ENCODE measurements around the gene FAM24A.

Gene FAM24A

DNA sequence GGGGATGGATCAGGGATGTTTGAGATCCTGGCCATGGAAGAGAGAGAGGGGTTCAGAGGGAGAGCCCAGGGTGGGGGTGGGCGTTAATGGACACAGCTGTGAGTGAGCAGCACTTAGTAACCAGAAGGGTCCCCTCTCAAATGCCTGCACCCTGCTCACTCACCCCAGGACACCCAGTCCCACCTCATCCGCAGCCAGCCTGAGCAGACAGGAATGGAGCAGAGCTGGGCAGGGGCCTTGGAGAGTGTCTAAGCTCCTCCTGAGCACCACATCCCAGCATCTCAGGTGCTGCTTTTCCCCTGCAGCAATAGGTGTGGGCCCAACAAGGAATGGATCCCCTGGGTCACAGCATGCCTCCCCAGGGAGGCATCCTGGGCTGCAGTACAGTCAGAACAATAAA is 5.3 kb downstream of the FAM24A start:
- Histone ChIP-seq H3K27ac (ENCODE audit: insufficient read depth in 1 of 2, low read depth in 1 of 2, low read length in 2 of 2, poor library complexity in 1 of 2, severe bottlenecking in 2 of 2) (no peak overlapping the region), H3K4me1 (ENCODE audit: control extremely low read depth in 1 of 4, control insufficient read depth in 4 of 4, insufficient read depth in 4 of 4, low read length in 3 of 4) (no peaks in the 10 kb centered on the region), H3K36me3 (ENCODE audit: control insufficient read depth in 4 of 4, insufficient read depth in 4 of 4, low read length in 3 of 4) (no peaks in the 10 kb centered on the region), H3K4me3 (ENCODE audit: control insufficient read depth in 1 of 7, extremely low read depth in 1 of 7, insufficient read depth in 4 of 7, low read depth in 2 of 7, low read length in 6 of 7) (no peak overlapping the region), H3K9me3 (ENCODE audit: control extremely low read depth in 1 of 5, control insufficient read depth in 4 of 5, insufficient read depth in 2 of 5, low read depth in 1 of 5, low read length in 4 of 5) (no peaks in the 10 kb centered on the region), H3K27me3 (replicated peaks in 2 of 5; ENCODE audit: control insufficient read depth in 4 of 5, insufficient read depth in 5 of 5, low read length in 4 of 5) (peaks cover 0 to 2% (median 0%) of the 10 kb centered on the region in 5 experiments)
- DNase-seq: no peak
- ChIA-PET CTCF (no interaction called here), POLR2A (no interaction called here)
- 100% methylated on average over 1 of the region's 2 CpGs for WGBS (ENCODE audit: insufficient coverage)

DNA sequence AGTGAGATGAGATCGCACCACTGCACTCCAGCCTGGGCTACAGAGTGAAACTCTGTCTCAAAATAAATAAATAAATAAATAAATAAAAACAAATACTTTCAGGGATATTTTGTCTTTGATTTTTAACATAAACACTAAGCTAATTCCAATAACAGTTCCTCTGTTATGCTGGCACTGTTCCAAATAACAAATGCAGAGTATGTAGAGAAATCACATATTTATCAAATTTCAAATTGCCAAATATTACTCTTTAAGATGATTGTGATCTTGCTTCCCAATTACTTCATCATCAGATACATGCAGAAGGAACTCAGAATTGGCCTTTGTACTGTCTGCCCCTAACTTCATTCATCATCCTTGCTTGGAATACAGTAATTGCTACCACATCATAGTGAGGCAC is 19.7 kb downstream of the FAM24A start:
- no peaks in the 10 kb centered on the region for H3K9me3 ChIP-seq (ENCODE audit: control extremely low read depth in 1 of 5, control insufficient read depth in 4 of 5, insufficient read depth in 2 of 5, low read depth in 1 of 5, low read length in 4 of 5)
- peak overlapping the region in 1 of 2 experiments; percentile 75 for H3K27ac ChIP-seq (ENCODE audit: insufficient read depth in 1 of 2, low read depth in 1 of 2, low read length in 2 of 2, poor library complexity in 1 of 2, severe bottlenecking in 2 of 2)
- CTCF ChIA-PET: no interaction called here
- no peaks in the 10 kb centered on the region for H3K27me3 ChIP-seq (replicated peaks in 2 of 5; ENCODE audit: control insufficient read depth in 4 of 5, insufficient read depth in 5 of 5, low read length in 4 of 5)
- peaks cover 0 to 17% (median 2%) of the 10 kb centered on the region in 4 experiments for H3K4me1 ChIP-seq (ENCODE audit: control extremely low read depth in 1 of 4, control insufficient read depth in 4 of 4, insufficient read depth in 4 of 4, low read length in 3 of 4)
- WGBS (ENCODE audit: insufficient coverage): no CpG with 5 or more reads among the region's 1 CpG
- H3K36me3 ChIP-seq (ENCODE audit: control insufficient read depth in 4 of 4, insufficient read depth in 4 of 4, low read length in 3 of 4): peaks cover 0 to 8% (median 0%) of the 10 kb centered on the region in 4 experiments
- no peak overlapping the region for H3K4me3 ChIP-seq (ENCODE audit: control insufficient read depth in 1 of 7, extremely low read depth in 1 of 7, insufficient read depth in 4 of 7, low read depth in 2 of 7, low read length in 6 of 7)
- POLR2A ChIA-PET: no interaction called here
- DNase-seq: no peak

DNA sequence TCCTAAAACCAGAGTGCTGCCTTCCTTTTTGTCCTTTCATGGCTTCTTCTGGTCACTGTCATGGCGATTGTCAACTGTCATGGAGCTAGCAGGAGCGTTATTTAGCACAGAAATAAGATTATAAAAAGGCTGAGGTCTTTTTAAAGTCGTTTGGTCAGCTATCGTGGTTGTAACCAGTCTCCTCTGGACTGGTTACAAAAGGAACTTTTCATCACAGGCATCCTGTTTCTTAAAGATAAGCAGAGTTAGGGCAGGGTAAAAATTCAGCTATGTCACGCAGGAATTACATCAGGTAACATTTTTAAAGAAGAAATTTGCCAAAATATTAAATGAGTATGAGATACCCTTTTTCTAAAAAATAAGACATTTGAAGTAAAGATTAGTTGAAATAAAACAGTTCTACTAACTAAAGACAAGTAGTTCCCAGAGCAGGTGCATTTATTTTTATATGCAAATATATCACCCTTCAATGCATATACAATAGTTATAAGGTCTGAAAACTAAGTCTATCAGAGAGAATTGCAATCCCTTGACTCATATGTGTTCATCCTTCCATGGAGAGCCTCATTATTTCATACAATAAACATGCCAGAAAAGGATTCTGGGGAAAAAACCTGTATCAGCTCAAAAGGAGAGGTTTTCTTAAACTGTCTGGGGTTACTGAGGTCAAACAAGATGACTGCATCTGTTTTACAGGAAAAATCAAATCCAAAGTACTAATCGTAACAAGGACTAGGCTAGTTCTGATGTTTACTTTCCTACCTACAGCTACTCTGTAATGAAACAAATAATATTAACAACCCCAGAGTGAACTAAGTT is 20.9 kb downstream of the FAM24A start:
- 20% methylated on average over 1 of the region's 6 CpGs for WGBS (ENCODE audit: insufficient coverage)
- Histone ChIP-seq H3K4me1 (ENCODE audit: control extremely low read depth in 1 of 4, control insufficient read depth in 4 of 4, insufficient read depth in 4 of 4, low read length in 3 of 4) (peaks cover 0 to 17% (median 2%) of the 10 kb centered on the region in 4 experiments), H3K9me3 (ENCODE audit: control extremely low read depth in 1 of 5, control insufficient read depth in 4 of 5, insufficient read depth in 2 of 5, low read depth in 1 of 5, low read length in 4 of 5) (no peaks in the 10 kb centered on the region), H3K4me3 (ENCODE audit: control insufficient read depth in 1 of 7, extremely low read depth in 1 of 7, insufficient read depth in 4 of 7, low read depth in 2 of 7, low read length in 6 of 7) (peak overlapping the region in 2 of 7 experiments; percentile 19 to 44), H3K27ac (ENCODE audit: insufficient read depth in 1 of 2, low read depth in 1 of 2, low read length in 2 of 2, poor library complexity in 1 of 2, severe bottlenecking in 2 of 2) (peak overlapping the region; percentile 36 to 75), H3K36me3 (ENCODE audit: control insufficient read depth in 4 of 4, insufficient read depth in 4 of 4, low read length in 3 of 4) (peaks cover 0 to 10% (median 7%) of the 10 kb centered on the region in 4 experiments), H3K27me3 (replicated peaks in 2 of 5; ENCODE audit: control insufficient read depth in 4 of 5, insufficient read depth in 5 of 5, low read length in 4 of 5) (no peaks in the 10 kb centered on the region)
- ChIA-PET CTCF (interaction anchor here (0.8 kb wide), 1 partner anchor 24 kb away, joined by 4 read pairs; no protein-coding TSS in a partner anchor), POLR2A (no interaction called here)
- DNase-seq: peak; percentile 29 to 68 (median 52)

DNA sequence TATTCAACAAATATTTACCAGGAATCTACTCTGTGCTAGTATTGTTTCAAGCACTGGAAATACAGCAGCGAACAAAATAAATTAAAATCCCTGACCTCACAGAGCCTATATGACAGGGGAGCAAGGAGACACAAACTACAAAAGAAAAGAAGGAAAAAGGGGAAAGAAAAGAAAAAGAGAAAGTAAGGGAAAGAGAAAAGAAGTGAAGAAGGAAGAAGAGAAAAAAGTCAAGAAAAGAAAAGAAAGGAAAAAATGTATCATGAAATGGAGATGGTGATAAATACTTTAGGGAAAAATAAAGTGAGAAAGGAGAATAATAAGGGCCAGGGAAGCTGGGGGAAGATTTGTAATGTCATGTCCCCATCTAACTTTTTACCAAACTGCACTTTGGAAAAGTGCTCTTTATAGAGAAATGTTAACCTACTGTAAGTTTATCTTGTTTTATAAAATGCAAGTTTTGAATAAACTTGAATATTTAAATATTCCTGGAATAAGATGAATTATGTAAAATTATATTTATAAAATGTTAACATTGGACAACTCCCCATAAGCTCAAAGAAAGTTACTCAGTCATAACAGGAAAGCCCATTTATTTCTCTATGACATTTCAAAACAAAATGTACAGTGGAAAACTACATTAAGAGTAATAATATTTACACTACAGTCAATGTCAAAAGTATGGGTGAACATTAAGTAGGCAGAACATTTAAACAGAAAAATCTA is 28.9 kb downstream of the FAM24A start:
- DNase-seq: no peak
- Histone ChIP-seq H3K27me3 (replicated peaks in 2 of 5; ENCODE audit: control insufficient read depth in 4 of 5, insufficient read depth in 5 of 5, low read length in 4 of 5) (no peaks in the 10 kb centered on the region), H3K9me3 (ENCODE audit: control extremely low read depth in 1 of 5, control insufficient read depth in 4 of 5, insufficient read depth in 2 of 5, low read depth in 1 of 5, low read length in 4 of 5) (no peaks in the 10 kb centered on the region), H3K36me3 (ENCODE audit: control insufficient read depth in 4 of 4, insufficient read depth in 4 of 4, low read length in 3 of 4) (peaks cover 0 to 34% (median 29%) of the 10 kb centered on the region in 4 experiments), H3K27ac (ENCODE audit: insufficient read depth in 1 of 2, low read depth in 1 of 2, low read length in 2 of 2, poor library complexity in 1 of 2, severe bottlenecking in 2 of 2) (no peak overlapping the region), H3K4me3 (ENCODE audit: control insufficient read depth in 1 of 7, extremely low read depth in 1 of 7, insufficient read depth in 4 of 7, low read depth in 2 of 7, low read length in 6 of 7) (no peak overlapping the region), H3K4me1 (ENCODE audit: control extremely low read depth in 1 of 4, control insufficient read depth in 4 of 4, insufficient read depth in 4 of 4, low read length in 3 of 4) (no peaks in the 10 kb centered on the region)
- no CpG with 5 or more reads among the region's 1 CpG for WGBS (ENCODE audit: insufficient coverage)
- CTCF ChIA-PET: no interaction called here
- POLR2A ChIA-PET: no interaction called here

DNA sequence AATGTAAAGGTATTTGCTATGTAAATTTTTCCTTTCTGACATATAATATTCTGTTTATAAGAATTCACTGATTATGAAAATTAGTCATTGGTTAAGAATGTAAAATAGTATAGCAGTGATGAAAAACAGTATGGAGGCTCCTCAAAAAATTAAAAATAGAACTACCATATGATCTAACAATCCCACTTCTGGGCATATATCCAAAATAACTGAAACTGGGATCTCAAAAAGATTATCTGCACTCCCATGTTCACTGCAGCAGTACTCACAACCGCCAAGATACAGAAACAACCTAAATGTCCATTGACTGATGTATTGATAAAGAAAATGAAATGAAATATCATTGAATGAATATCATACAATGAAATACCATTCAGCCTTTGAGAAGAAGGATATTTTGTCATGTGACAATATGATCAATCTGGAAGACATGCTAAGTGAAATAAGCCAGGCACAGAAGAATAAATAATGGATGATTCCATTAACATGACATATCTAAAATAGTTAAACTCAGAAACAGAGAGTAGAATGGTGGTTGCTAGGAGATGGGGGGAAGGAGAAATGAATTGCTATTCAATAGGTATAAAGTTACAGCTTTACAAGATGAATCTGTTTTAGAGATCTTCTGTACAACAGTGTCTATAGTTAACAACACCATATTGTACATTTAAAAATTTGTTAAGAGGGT is 29.6 kb downstream of the FAM24A start:
- Histone ChIP-seq H3K27ac (ENCODE audit: insufficient read depth in 1 of 2, low read depth in 1 of 2, low read length in 2 of 2, poor library complexity in 1 of 2, severe bottlenecking in 2 of 2) (no peak overlapping the region), H3K36me3 (ENCODE audit: control insufficient read depth in 4 of 4, insufficient read depth in 4 of 4, low read length in 3 of 4) (peaks cover under 1 to 34% (median 28%) of the 10 kb centered on the region in 4 experiments), H3K27me3 (replicated peaks in 2 of 5; ENCODE audit: control insufficient read depth in 4 of 5, insufficient read depth in 5 of 5, low read length in 4 of 5) (no peaks in the 10 kb centered on the region), H3K9me3 (ENCODE audit: control extremely low read depth in 1 of 5, control insufficient read depth in 4 of 5, insufficient read depth in 2 of 5, low read depth in 1 of 5, low read length in 4 of 5) (no peaks in the 10 kb centered on the region), H3K4me1 (ENCODE audit: control extremely low read depth in 1 of 4, control insufficient read depth in 4 of 4, insufficient read depth in 4 of 4, low read length in 3 of 4) (no peaks in the 10 kb centered on the region), H3K4me3 (ENCODE audit: control insufficient read depth in 1 of 7, extremely low read depth in 1 of 7, insufficient read depth in 4 of 7, low read depth in 2 of 7, low read length in 6 of 7) (no peak overlapping the region)
- no CpG with 5 or more reads among the region's 1 CpG for WGBS (ENCODE audit: insufficient coverage)
- POLR2A ChIA-PET: no interaction called here
- no peak for DNase-seq
- CTCF ChIA-PET: no interaction called here

DNA sequence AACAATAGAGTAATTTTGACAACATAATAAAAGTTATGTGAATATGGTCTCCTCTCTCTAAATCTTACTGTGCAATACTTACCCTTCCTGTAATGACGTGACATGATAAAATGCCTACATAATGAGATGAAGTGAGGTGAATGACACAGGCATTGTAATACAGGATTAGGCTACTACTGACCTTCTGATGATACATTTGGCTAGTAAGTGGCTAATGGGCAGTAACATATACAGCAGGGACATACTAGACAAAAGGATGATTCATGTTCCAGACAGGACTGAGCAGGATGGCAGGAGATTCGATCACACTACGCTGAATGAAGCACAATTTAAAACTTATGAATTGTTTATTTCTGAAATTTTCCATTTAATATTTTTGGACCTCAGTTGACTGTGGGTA is 38.9 kb downstream of the FAM24A start:
- no peaks in the 10 kb centered on the region for H3K27me3 ChIP-seq (replicated peaks in 2 of 5; ENCODE audit: control insufficient read depth in 4 of 5, insufficient read depth in 5 of 5, low read length in 4 of 5)
- H3K4me1 ChIP-seq (ENCODE audit: control extremely low read depth in 1 of 4, control insufficient read depth in 4 of 4, insufficient read depth in 4 of 4, low read length in 3 of 4): peaks cover 0 to 13% (median 8%) of the 10 kb centered on the region in 4 experiments
- H3K36me3 ChIP-seq (ENCODE audit: control insufficient read depth in 4 of 4, insufficient read depth in 4 of 4, low read length in 3 of 4): peaks cover 8 to 28% (median 12%) of the 10 kb centered on the region in 4 experiments
- H3K4me3 ChIP-seq (ENCODE audit: control insufficient read depth in 1 of 7, extremely low read depth in 1 of 7, insufficient read depth in 4 of 7, low read depth in 2 of 7, low read length in 6 of 7): no peak overlapping the region
- DNase-seq: no peak
- H3K27ac ChIP-seq (ENCODE audit: insufficient read depth in 1 of 2, low read depth in 1 of 2, low read length in 2 of 2, poor library complexity in 1 of 2, severe bottlenecking in 2 of 2): no peak overlapping the region
- POLR2A ChIA-PET: no interaction called here
- peaks cover 0 to under 1% (median 0%) of the 10 kb centered on the region in 5 experiments for H3K9me3 ChIP-seq (ENCODE audit: control extremely low read depth in 1 of 5, control insufficient read depth in 4 of 5, insufficient read depth in 2 of 5, low read depth in 1 of 5, low read length in 4 of 5)
- WGBS (ENCODE audit: insufficient coverage): no CpG with 5 or more reads among the region's 3 CpGs
- CTCF ChIA-PET: no interaction called here
